CD14-positive monocyte (primary cell): ENCODE data around the gene TMCO4. TPM values are rescaled to one million over a fixed set of nuclear protein-coding genes. Genes with fewer than 3 reads are reported as not detected.

ENCODE experiments used
- DNase-seq, 3 donors: peaks; one replicate each; pipeline ENCODE4 v3.0.0-alpha.2; 2011 to 2022
- H2AFZ ChIP-seq: 2 replicates; pipeline ENCODE4 v1.6.0; 2012; ENCODE audit warnings: mild to moderate bottlenecking, low read depth, low read length, inconsistent platforms; ENCODE audit not compliant: insufficient read depth, poor library complexity, severe bottlenecking
- H3K27ac ChIP-seq, 2 donors: 1 replicate in 1 of 2; 2 replicates in 1 of 2; pipeline ENCODE4 v1.5.1; 2012 to 2013; ENCODE audit warnings: low read length in 2 of 2, control low read depth in 1 of 2, inconsistent platforms in 1 of 2, low read depth in 1 of 2, mild to moderate bottlenecking in 1 of 2
- H3K27me3 ChIP-seq, 2 donors: one replicate each; pipeline versions ENCODE4 v1.6.0 to v1.6.1; 2011 to 2013; ENCODE audit warnings: low read length in 2 of 2; ENCODE audit not compliant: control insufficient read depth in 2 of 2, insufficient read depth in 2 of 2
- H3K36me3 ChIP-seq, 2 donors: replicated peaks in 1 of 2; 1 replicate in 1 of 2; 2 replicates in 1 of 2; pipeline versions ENCODE4 v1.5.1 to v1.6.1; 2012 to 2013; ENCODE audit warnings: low read length in 2 of 2, control low read depth in 1 of 2, inconsistent platforms in 1 of 2, mild to moderate bottlenecking in 1 of 2; ENCODE audit not compliant: insufficient read depth in 2 of 2, control insufficient read depth in 1 of 2
- H3K4me1 ChIP-seq, 2 donors: 1 replicate in 1 of 2; 2 replicates in 1 of 2; pipeline versions ENCODE4 v1.5.1 to v1.6.1; 2012 to 2013; ENCODE audit warnings: low read length in 2 of 2, control low read depth in 1 of 2, inconsistent platforms in 1 of 2, mild to moderate bottlenecking in 1 of 2, moderate library complexity in 1 of 2; ENCODE audit not compliant: insufficient read depth in 2 of 2, control insufficient read depth in 1 of 2
- H3K4me2 ChIP-seq: replicated peaks from 2 replicates; pipeline ENCODE3; 2012; ENCODE audit warnings: low read length, moderate library complexity, mild to moderate bottlenecking; ENCODE audit not compliant: poor library complexity, severe bottlenecking; ENCODE audit errors: extremely low read depth
- H3K4me3 ChIP-seq, 3 experiments: fragments of 200-600 bp in 1 of 3; sonication (generic) in 1 of 3; replicated peaks in 1 of 3; 1 replicate in 2 of 3; 2 replicates in 1 of 3; pipeline ENCODE4 v1.5.1; 2011 to 2013; ENCODE audit warnings: low read length in 3 of 3, mild to moderate bottlenecking in 3 of 3, control low read depth in 2 of 3, low read depth in 2 of 3, inconsistent platforms in 1 of 3, moderate library complexity in 1 of 3
- H3K79me2 ChIP-seq: 2 replicates; pipeline ENCODE4 v1.6.0; 2012; ENCODE audit warnings: mild to moderate bottlenecking, control low read depth, inconsistent platforms, low read length, moderate library complexity; ENCODE audit not compliant: insufficient read depth
- H3K9ac ChIP-seq: 2 replicates; pipeline ENCODE4 v1.6.0; 2017; ENCODE audit warnings: low read length, mild to moderate bottlenecking; ENCODE audit not compliant: insufficient read depth, poor library complexity, severe bottlenecking
- H3K9me3 ChIP-seq, 2 donors: replicated peaks in 1 of 2; 1 replicate in 1 of 2; 2 replicates in 1 of 2; pipeline versions ENCODE4 v1.5.1 to v1.6.1; 2012 to 2013; ENCODE audit warnings: low read length in 2 of 2, control low read depth in 1 of 2; ENCODE audit not compliant: control insufficient read depth in 1 of 2, insufficient read depth in 1 of 2
- H4K20me1 ChIP-seq: 2 replicates; pipeline ENCODE4 v1.6.0; 2012; ENCODE audit warnings: mild to moderate bottlenecking, low read length, control low read depth, moderate library complexity; ENCODE audit not compliant: insufficient read depth
- H3K27ac Mint-ChIP-seq, 7 donors: one replicate each; pipeline ENCODE4 v1.8.0; 2020; ENCODE audit warnings: mild to moderate bottlenecking in 7 of 7, mixed read lengths in 7 of 7, moderate library complexity in 6 of 7, inconsistent platforms in 2 of 7
- H3K27me3 Mint-ChIP-seq, 3 donors: one replicate each; pipeline ENCODE4 v1.8.0; 2021 to 2022; ENCODE audit warnings: low read depth in 3 of 3, mild to moderate bottlenecking in 3 of 3, mixed read lengths in 3 of 3, moderate library complexity in 3 of 3, inconsistent platforms in 1 of 3
- H3K36me3 Mint-ChIP-seq, 2 donors: one replicate each; pipeline ENCODE4 v1.8.0; 2020; ENCODE audit warnings: mixed read lengths in 2 of 2, inconsistent platforms in 1 of 2, mild to moderate bottlenecking in 1 of 2
- H3K4me1 Mint-ChIP-seq: one replicate; pipeline ENCODE4 v1.8.0; 2020; ENCODE audit warnings: mild to moderate bottlenecking, mixed read lengths
- H3K4me3 Mint-ChIP-seq, 2 donors: one replicate each; pipeline ENCODE4 v1.8.0; 2020; ENCODE audit warnings: mild to moderate bottlenecking in 2 of 2, mixed read lengths in 2 of 2, moderate library complexity in 1 of 2
- H3K9me3 Mint-ChIP-seq, 7 donors: one replicate each; pipeline ENCODE4 v1.8.0; 2020 to 2022; ENCODE audit warnings: mixed read lengths in 7 of 7, mild to moderate bottlenecking in 6 of 7, moderate library complexity in 6 of 7, inconsistent platforms in 2 of 7
- CTCF ChIP-seq: fragments of 200-600 bp; IDR thresholded peaks from one replicate; pipeline ENCODE4 v1.8.0; 2022; ENCODE audit warnings: antibody characterized with exemption, mild to moderate bottlenecking
- WGBS: methylation state at CpG from one replicate; pipeline ENCODE4 v1.1.5; 2013; ENCODE audit warnings: missing lambda C conversion rate; ENCODE audit not compliant: insufficient coverage; 5-methylcytosine and 5-hydroxymethylcytosine counted together
- intact Hi-C, 2 donors: fragments of 100-400 bp; cut with micrococcal nuclease; formaldehyde crosslinking; loops; one replicate each; pipeline versions ENCODE4 v1.15.0 to v1.15.1; 2023
- polyA plus RNA-seq, 3 donors: library from polyadenylated mRNA; depleted of rRNA in 1 of 3; unstranded in 2 of 3; stranded (reverse) in 1 of 3; fragments of 300-500 nt in 2 of 3; fragments of >200 nt in 1 of 3; fragmentation: Illumina TruSeq in 2 of 3; gene quantifications; 1 replicate in 2 of 3; 2 replicates in 1 of 3; pipeline ENCODE4 v1.2.3, GENCODE V29; 2012 to 2021

The TMCO4 gene
- polyA plus RNA-seq, 3 donors: 6.9 to 10.1 (median 7.9) TPM

GRCh38 chr1:19765623-19766022 lies 34.1 kb downstream of the TMCO4 start:
- H3K27me3 Mint-ChIP-seq: no peaks in the 10 kb centered on the region
- H3K4me3 ChIP-seq: no peak overlapping the region
- no peaks in the 10 kb centered on the region for H3K9me3 ChIP-seq
- H3K9me3 Mint-ChIP-seq: peaks cover 0 to 1% (median 0%) of the 10 kb centered on the region in 7 donors
- TF ChIP-seq CTCF: no peak
- H4K20me1 ChIP-seq: no peaks in the 10 kb centered on the region
- peaks cover 39 to 42% of the 10 kb centered on the region in 2 donors for H3K36me3 Mint-ChIP-seq
- no peak overlapping the region for H3K9ac ChIP-seq
- 91% methylated on average over 4 of the region's 10 CpGs for WGBS
- no peak overlapping the region for H3K27ac Mint-ChIP-seq
- H3K4me3 Mint-ChIP-seq: no peak overlapping the region
- H3K27me3 ChIP-seq: no peaks in the 10 kb centered on the region
- H3K36me3 ChIP-seq: peaks cover 9 to 50% of the 10 kb centered on the region in 2 donors
- no peaks in the 10 kb centered on the region for H3K4me1 ChIP-seq
- H3K27ac ChIP-seq: no peak overlapping the region
- intact Hi-C loops: no loop called here
- H3K79me2 ChIP-seq: no peaks in the 10 kb centered on the region
- no peak for DNase-seq
- H2AFZ ChIP-seq: no peak overlapping the region
- H3K4me2 ChIP-seq: no peak overlapping the region
- no peaks in the 10 kb centered on the region for H3K4me1 Mint-ChIP-seq

- Histone ChIP-seq H3K9me3 (no peaks in the 10 kb centered on the region), H3K4me3 (no peak overlapping the region), H3K27me3 (no peaks in the 10 kb centered on the region), H4K20me1 (no peaks in the 10 kb centered on the region), H3K27ac (no peak overlapping the region), H2AFZ (no peak overlapping the region), H3K36me3 (peaks cover 5 to 42% of the 10 kb centered on the region in 2 donors), H3K4me1 (no peaks in the 10 kb centered on the region), H3K79me2 (no peaks in the 10 kb centered on the region), H3K4me2 (no peak overlapping the region), H3K9ac (no peak overlapping the region)
- H3K27ac Mint-ChIP-seq: no peak overlapping the region
- intact Hi-C loops: no loop called here
- peaks cover 0 to 1% (median 0%) of the 10 kb centered on the region in 7 donors for H3K9me3 Mint-ChIP-seq
- DNase-seq: no peak
- H3K27me3 Mint-ChIP-seq: no peaks in the 10 kb centered on the region
- H3K4me3 Mint-ChIP-seq: no peak overlapping the region
- WGBS: 96% methylated on average over 5 of the region's 5 CpGs
- peaks cover 33 to 39% of the 10 kb centered on the region in 2 donors for H3K36me3 Mint-ChIP-seq
- no peaks in the 10 kb centered on the region for H3K4me1 Mint-ChIP-seq
- no peak for TF ChIP-seq CTCF
Observed at GRCh38 chr1:19764848-19765247, 34.9 kb downstream of the TMCO4 start.
